CD4-positive, CD25-positive, alpha-beta regulatory T cell (primary cell): Measurements from ENCODE around the gene SHISAL1. TPM values are rescaled to one million over a fixed set of nuclear protein-coding genes. Genes with fewer than 3 reads are reported as not detected.

ENCODE experiments used
- ATAC-seq, 2 donors: fragments of 150-1000 bp; cut with Tn5 transposase; one replicate each; pipeline ENCODE4 v1.10.0; 2021; ENCODE audit warnings: low read depth in 2 of 2, moderate number of reproducible peaks in 2 of 2, moderate library complexity in 1 of 2
- DNase-seq, 3 donors: peaks; one replicate each; pipeline versions ENCODE4 v3.0.0 to v3.0.0-alpha.2; 2012 to 2022; ENCODE audit warnings: mixed read lengths in 1 of 3
- H3K27ac ChIP-seq: one replicate; pipeline ENCODE4 v1.7.0; 2013; ENCODE audit warnings: mild to moderate bottlenecking, low read length; ENCODE audit not compliant: insufficient read depth, poor library complexity, severe bottlenecking
- H3K27me3 ChIP-seq: one replicate; pipeline ENCODE4 v1.7.0; 2013; ENCODE audit warnings: low read length; ENCODE audit not compliant: control insufficient read depth, insufficient read depth
- H3K36me3 ChIP-seq: one replicate; pipeline ENCODE4 v1.7.0; 2013; ENCODE audit warnings: mild to moderate bottlenecking, low read length, moderate library complexity; ENCODE audit not compliant: control insufficient read depth, insufficient read depth
- H3K4me1 ChIP-seq: 2 replicates; pipeline ENCODE4 v1.7.0; 2013; ENCODE audit warnings: mild to moderate bottlenecking, low read length; ENCODE audit not compliant: insufficient read depth, control insufficient read depth, poor library complexity, severe bottlenecking
- H3K4me3 ChIP-seq: one replicate; pipeline ENCODE4 v1.7.0; 2013; ENCODE audit warnings: low read depth, mild to moderate bottlenecking, low read length, moderate library complexity
- H3K9me3 ChIP-seq, 2 experiments: 1 replicate in 1 of 2; 2 replicates in 1 of 2; pipeline ENCODE4 v1.7.0; 2013; ENCODE audit warnings: low read length in 2 of 2, mild to moderate bottlenecking in 1 of 2, moderate library complexity in 1 of 2; ENCODE audit not compliant: control insufficient read depth in 2 of 2
- H3K27ac Mint-ChIP-seq, 3 donors: one replicate each; pipeline ENCODE4 v1.8.0; 2020 to 2022; ENCODE audit warnings: mild to moderate bottlenecking in 3 of 3, mixed read lengths in 3 of 3, moderate library complexity in 2 of 3
- H3K27me3 Mint-ChIP-seq: one replicate; pipeline ENCODE4 v1.8.0; 2022; ENCODE audit warnings: mild to moderate bottlenecking, mixed read lengths
- H3K36me3 Mint-ChIP-seq: one replicate; pipeline ENCODE4 v1.8.0; 2020; ENCODE audit warnings: mixed read lengths
- H3K4me1 Mint-ChIP-seq, 4 donors: one replicate each; pipeline ENCODE4 v1.8.0; 2020 to 2022; ENCODE audit warnings: mixed read lengths in 4 of 4, mild to moderate bottlenecking in 1 of 4
- H3K4me3 Mint-ChIP-seq, 4 donors: one replicate each; pipeline ENCODE4 v1.8.0; 2020 to 2022; ENCODE audit warnings: mild to moderate bottlenecking in 4 of 4, mixed read lengths in 4 of 4, moderate library complexity in 3 of 4
- H3K9me3 Mint-ChIP-seq, 7 donors: one replicate each; pipeline ENCODE4 v1.8.0; 2020 to 2022; ENCODE audit warnings: mixed read lengths in 7 of 7, mild to moderate bottlenecking in 3 of 7, moderate library complexity in 2 of 7
- polyA plus RNA-seq, 4 donors: library from polyadenylated mRNA; unstranded; fragments of 300-500 nt; fragmentation: Illumina TruSeq; gene quantifications; one replicate each; pipeline ENCODE4 v1.2.3, GENCODE V29; 2021
- total RNA-seq: library from RNA; stranded (reverse); gene quantifications from one replicate; pipeline ENCODE4 v1.2.3, GENCODE V29; 2022

Gene SHISAL1
- total and polyA plus RNA-seq, 5 donors from 2014 or later: not detected

GRCh38 chr22:44318751-44319150 is 6.0 kb upstream of the SHISAL1 start:
- Histone ChIP-seq H3K4me1 (peaks cover 3% of the 10 kb centered on the region), H3K4me3 (no peak overlapping the region), H3K36me3 (no peaks in the 10 kb centered on the region), H3K27me3 (no peaks in the 10 kb centered on the region), H3K9me3 (no peaks in the 10 kb centered on the region), H3K27ac (no peak overlapping the region)
- Mint-ChIP-seq H3K9me3 (peaks cover 0 to 1% (median 0%) of the 10 kb centered on the region in 7 donors), H3K27me3 (peaks cover 5% of the 10 kb centered on the region), H3K36me3 (no peaks in the 10 kb centered on the region), H3K4me1 (peaks cover 0 to 9% (median 0%) of the 10 kb centered on the region in 4 donors), H3K4me3 (no peak overlapping the region), H3K27ac (no peak overlapping the region)
- no peak for DNase-seq
- no peak for ATAC-seq

- H3K27ac Mint-ChIP-seq: no peak overlapping the region
- no peaks in the 10 kb centered on the region for H3K36me3 ChIP-seq
- H3K4me3 Mint-ChIP-seq: no peak overlapping the region
- no peak overlapping the region for H3K4me3 ChIP-seq
- H3K27me3 Mint-ChIP-seq: peaks cover 4% of the 10 kb centered on the region
- no peak for DNase-seq
- ATAC-seq: no peak
- H3K27me3 ChIP-seq: no peaks in the 10 kb centered on the region
- H3K27ac ChIP-seq: no peak overlapping the region
- peaks cover 0 to 9% (median 0%) of the 10 kb centered on the region in 4 donors for H3K4me1 Mint-ChIP-seq
- H3K4me1 ChIP-seq: peaks cover 3% of the 10 kb centered on the region
- no peaks in the 10 kb centered on the region for H3K9me3 ChIP-seq
- peaks cover 0 to 1% (median 0%) of the 10 kb centered on the region in 7 donors for H3K9me3 Mint-ChIP-seq
- H3K36me3 Mint-ChIP-seq: no peaks in the 10 kb centered on the region
These were observed 5.3 kb upstream of the SHISAL1 start for GRCh38 chr22:44317886-44318637.

- no peaks in the 10 kb centered on the region for H3K36me3 ChIP-seq
- peaks cover 4% of the 10 kb centered on the region for H3K27me3 Mint-ChIP-seq
These were observed 4.3 kb upstream of the SHISAL1 start for GRCh38 chr22:44317123-44317444.

GRCh38 chr22:44316393-44317122 is 3.8 kb upstream of the SHISAL1 start:
- Histone ChIP-seq H3K27me3 (no peaks in the 10 kb centered on the region), H3K4me3 (no peak overlapping the region), H3K27ac (no peak overlapping the region), H3K9me3 (no peaks in the 10 kb centered on the region), H3K4me1 (peaks cover 3% of the 10 kb centered on the region), H3K36me3 (no peaks in the 10 kb centered on the region)
- H3K27ac Mint-ChIP-seq: no peak overlapping the region
- H3K27me3 Mint-ChIP-seq: peaks cover 4% of the 10 kb centered on the region
- H3K9me3 Mint-ChIP-seq: peaks cover 0 to 1% (median 0%) of the 10 kb centered on the region in 7 donors
- H3K4me1 Mint-ChIP-seq: peaks cover 0 to 9% (median 0%) of the 10 kb centered on the region in 4 donors
- H3K36me3 Mint-ChIP-seq: no peaks in the 10 kb centered on the region
- DNase-seq: no peak
- no peak overlapping the region for H3K4me3 Mint-ChIP-seq
- no peak for ATAC-seq

More at GRCh38 chr22:44317123-44317444, 4.3 kb upstream of the SHISAL1 start:
- H3K36me3 Mint-ChIP-seq: no peaks in the 10 kb centered on the region
- H3K9me3 Mint-ChIP-seq: peaks cover 0 to 1% (median 0%) of the 10 kb centered on the region in 7 donors
- H3K4me1 Mint-ChIP-seq: peaks cover 0 to 9% (median 0%) of the 10 kb centered on the region in 4 donors
- no peak for ATAC-seq
- H3K27ac Mint-ChIP-seq: no peak overlapping the region
- Histone ChIP-seq H3K9me3 (no peaks in the 10 kb centered on the region), H3K4me3 (no peak overlapping the region), H3K4me1 (peaks cover 3% of the 10 kb centered on the region), H3K27ac (no peak overlapping the region), H3K27me3 (no peaks in the 10 kb centered on the region)
- no peak overlapping the region for H3K4me3 Mint-ChIP-seq
- DNase-seq: no peak

- H3K4me1 Mint-ChIP-seq: peaks cover 0 to 9% (median 0%) of the 10 kb centered on the region in 4 donors
- Histone ChIP-seq H3K27me3 (no peaks in the 10 kb centered on the region), H3K4me3 (no peak overlapping the region), H3K4me1 (peaks cover 3% of the 10 kb centered on the region), H3K9me3 (no peaks in the 10 kb centered on the region), H3K27ac (no peak overlapping the region), H3K36me3 (no peaks in the 10 kb centered on the region)
- H3K4me3 Mint-ChIP-seq: no peak overlapping the region
- peak overlapping the region in 1 of 3 donors; percentile 38 for H3K27ac Mint-ChIP-seq
- H3K27me3 Mint-ChIP-seq: peaks cover 4% of the 10 kb centered on the region
- peak in 1 of 3 donors; percentile 9 for DNase-seq
- H3K9me3 Mint-ChIP-seq: peaks cover 0 to 1% (median 0%) of the 10 kb centered on the region in 7 donors
- no peak for ATAC-seq
- no peaks in the 10 kb centered on the region for H3K36me3 Mint-ChIP-seq
These were observed 1.8 kb upstream of the SHISAL1 start for GRCh38 chr22:44314425-44315067.

GRCh38 chr22:44313385-44314006 is 745 bp upstream of the SHISAL1 start:
- Mint-ChIP-seq H3K36me3 (no peaks in the 10 kb centered on the region), H3K4me3 (no peak overlapping the region), H3K27ac (no peak overlapping the region), H3K9me3 (peaks cover 0 to 1% (median 0%) of the 10 kb centered on the region in 7 donors), H3K4me1 (peaks cover 0 to 9% (median 0%) of the 10 kb centered on the region in 4 donors), H3K27me3 (peaks cover 4% of the 10 kb centered on the region)
- no peak for DNase-seq
- Histone ChIP-seq H3K4me1 (peaks cover 3% of the 10 kb centered on the region), H3K36me3 (no peaks in the 10 kb centered on the region), H3K27ac (no peak overlapping the region), H3K27me3 (no peaks in the 10 kb centered on the region), H3K9me3 (no peaks in the 10 kb centered on the region), H3K4me3 (no peak overlapping the region)
- no peak for ATAC-seq

GRCh38 chr22:44311855-44312170 is 938 bp downstream of the SHISAL1 start:
- Mint-ChIP-seq H3K36me3 (no peaks in the 10 kb centered on the region), H3K4me1 (peaks cover 0 to 9% (median 0%) of the 10 kb centered on the region in 4 donors), H3K27me3 (peaks cover 4% of the 10 kb centered on the region), H3K4me3 (no peak overlapping the region), H3K9me3 (no peaks in the 10 kb centered on the region), H3K27ac (no peak overlapping the region)
- H3K4me1 ChIP-seq: peaks cover 3% of the 10 kb centered on the region
- no peaks in the 10 kb centered on the region for H3K9me3 ChIP-seq
- H3K27me3 ChIP-seq: no peaks in the 10 kb centered on the region
- no peaks in the 10 kb centered on the region for H3K36me3 ChIP-seq
- H3K4me3 ChIP-seq: no peak overlapping the region
- no peak overlapping the region for H3K27ac ChIP-seq
- ATAC-seq: no peak
- no peak for DNase-seq
